ENCODE data around the gene NOS1AP. TPM values are rescaled to one million over a fixed set of nuclear protein-coding genes. Genes with fewer than 3 reads are reported as not detected.
"Not testable (repeated sequence)": the region's sequence is repeated elsewhere in the genome, so short reads cannot be mapped to it uniquely, and the experiment has no call there.

Gene NOS1AP
- total RNA-seq, 1 donor from 2014 or later: 1.4 TPM

- no peak for ATAC-seq
Observed at GRCh38 chr1:162172311-162173102, 103.0 kb downstream of the NOS1AP start.

DNA sequence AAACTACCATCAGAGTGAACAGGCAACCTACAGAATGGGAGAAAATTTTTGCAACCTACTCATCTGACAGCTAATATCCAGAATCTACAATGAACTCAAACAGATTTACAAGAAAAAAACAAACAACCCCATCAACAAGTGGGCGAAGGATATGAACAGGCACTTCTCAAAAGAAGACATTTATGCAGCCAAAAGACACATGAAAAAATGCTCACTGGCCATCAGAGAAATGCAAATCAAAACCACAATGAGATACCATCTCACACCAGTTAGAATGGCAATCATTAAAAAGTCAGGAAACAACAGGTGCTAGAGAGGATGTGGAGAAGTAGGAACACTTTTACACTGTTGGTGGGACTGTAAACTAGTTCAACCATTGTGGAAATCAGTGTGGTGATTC is 104.1 kb downstream of the NOS1AP start:
- ATAC-seq: not testable (repeated sequence)

GRCh38 chr1:162174027-162174426 is 104.5 kb downstream of the NOS1AP start:
- not testable (repeated sequence) for ATAC-seq

DNA sequence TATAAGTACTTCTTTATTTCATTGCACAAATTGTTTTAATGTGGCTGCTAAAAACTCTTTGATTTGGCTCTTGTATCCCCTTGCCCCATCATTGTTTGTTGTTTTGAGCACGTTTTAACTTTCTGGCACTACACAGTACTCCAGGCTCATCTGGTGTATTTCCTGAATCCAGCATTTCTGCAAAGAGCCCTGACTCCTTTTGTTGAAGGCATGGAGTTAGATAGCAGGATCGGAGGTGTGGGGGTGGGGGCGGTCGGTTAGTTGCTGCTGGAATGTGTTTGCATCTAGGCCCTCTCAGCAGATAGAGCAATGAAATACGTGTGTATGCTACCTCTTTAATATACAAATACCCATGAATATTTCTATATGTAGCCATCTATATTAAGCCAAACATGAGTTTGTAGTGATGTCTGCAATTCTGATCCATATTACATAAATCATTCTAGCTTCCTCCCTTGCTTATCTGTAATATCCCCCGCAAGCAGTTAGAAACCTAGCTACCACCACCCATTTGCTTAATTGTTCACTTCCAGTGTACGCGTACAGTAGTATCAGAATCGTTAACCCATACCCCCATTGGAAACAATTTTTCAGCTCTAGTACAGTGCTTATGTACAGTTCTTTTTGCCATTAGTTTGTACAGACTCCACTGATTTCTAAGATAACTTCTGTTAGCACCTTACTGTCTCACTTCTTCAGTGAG is 106.0 kb downstream of the NOS1AP start:
- no peak for ATAC-seq

GRCh38 chr1:162177126-162177525 is 107.6 kb downstream of the NOS1AP start:
- peak; percentile 61 for ATAC-seq

- ATAC-seq: no peak
Observed at GRCh38 chr1:162178432-162178831, 108.9 kb downstream of the NOS1AP start.

- ATAC-seq: peak; percentile 62
Observed at GRCh38 chr1:162179121-162179520, 109.6 kb downstream of the NOS1AP start.

GRCh38 chr1:162180813-162181212 is 111.3 kb downstream of the NOS1AP start:
- ATAC-seq: no peak

- ATAC-seq: peak; percentile 91
Observed at GRCh38 chr1:162182090-162182489, 112.6 kb downstream of the NOS1AP start.

DNA sequence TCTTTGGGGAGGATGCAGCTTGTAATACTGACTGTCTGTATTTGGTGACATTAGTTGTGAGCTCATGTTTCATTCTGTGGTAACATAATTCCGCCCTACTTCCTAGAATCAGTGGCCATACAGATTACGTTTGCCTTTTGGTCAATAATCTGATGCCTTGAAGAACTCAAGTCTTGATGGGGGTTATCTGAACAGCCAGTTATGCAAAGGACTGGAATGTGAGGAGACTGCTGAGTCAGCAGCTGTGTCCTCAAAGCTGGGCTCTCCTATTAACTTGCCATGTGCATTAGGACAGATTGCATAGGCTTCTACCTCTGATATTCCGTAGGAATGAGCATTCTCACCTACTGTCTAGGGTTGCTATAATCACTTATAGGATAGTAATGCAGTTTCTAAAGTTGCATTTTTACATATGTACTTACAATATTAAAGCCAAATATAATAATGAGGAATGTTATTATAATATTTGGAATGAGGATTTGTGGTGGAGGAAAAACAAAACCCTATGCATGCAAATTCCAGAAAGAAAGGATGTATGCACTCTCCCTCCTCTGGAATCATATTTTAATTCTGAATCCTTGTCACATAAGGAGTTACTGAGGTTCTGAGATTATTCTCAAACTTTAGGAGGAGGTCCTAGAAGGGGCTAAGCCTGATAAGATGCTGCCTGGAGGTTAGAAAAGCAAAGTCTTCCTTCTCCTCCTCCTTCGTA is 116.0 kb downstream of the NOS1AP start:
- no peak for ATAC-seq

- no peak for ATAC-seq
Observed at GRCh38 chr1:162186026-162186374, 116.5 kb downstream of the NOS1AP start.

GRCh38 chr1:162186406-162186805 is 116.9 kb downstream of the NOS1AP start:
- no peak for ATAC-seq

DNA sequence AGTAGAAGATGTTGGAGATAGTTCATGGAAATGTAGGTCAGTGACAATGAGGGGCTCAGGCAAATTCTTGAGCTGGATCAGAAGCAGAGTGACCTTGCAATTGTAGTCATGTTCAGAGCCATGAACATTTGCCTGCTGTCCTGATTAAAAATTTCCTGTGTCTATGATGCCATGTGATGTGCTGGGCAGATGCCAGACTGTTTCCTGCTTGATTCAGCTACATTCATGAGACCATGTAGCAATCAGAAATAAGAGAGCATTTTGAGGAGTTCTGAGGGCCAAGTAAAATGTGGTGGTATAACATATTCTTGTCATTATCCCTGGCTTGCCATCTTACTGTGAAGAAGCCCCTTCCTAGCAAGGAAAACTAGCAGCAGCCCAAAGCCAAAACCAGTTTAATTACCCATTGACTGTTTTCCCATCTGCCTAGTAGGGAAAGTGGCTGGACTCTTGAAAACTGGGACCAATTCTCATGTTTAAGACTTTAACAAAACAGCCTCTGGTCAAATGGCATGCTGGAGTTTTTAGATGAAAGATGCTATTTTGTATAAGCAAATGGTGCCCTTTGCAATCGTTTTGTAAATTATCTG is 118.3 kb downstream of the NOS1AP start:
- ATAC-seq: no peak

DNA sequence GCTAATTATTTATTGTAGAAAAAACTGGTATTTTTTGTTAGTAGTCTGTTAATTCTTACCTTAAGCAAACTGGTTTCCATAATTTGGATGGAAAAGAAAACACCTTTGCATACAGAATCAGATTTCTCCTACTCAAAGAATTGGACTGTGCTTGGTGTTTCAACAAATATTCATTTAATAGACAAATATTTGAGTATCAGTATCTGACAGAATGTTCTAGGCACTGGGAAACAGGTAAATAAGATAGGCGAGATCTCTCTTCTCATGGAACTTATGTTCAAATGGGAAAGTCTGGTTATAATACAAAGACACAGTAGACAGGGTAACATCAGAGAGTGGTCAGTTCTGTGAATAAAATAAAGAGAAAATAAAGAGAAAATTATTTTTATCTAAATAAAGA is 119.9 kb downstream of the NOS1AP start:
- ATAC-seq: no peak

DNA sequence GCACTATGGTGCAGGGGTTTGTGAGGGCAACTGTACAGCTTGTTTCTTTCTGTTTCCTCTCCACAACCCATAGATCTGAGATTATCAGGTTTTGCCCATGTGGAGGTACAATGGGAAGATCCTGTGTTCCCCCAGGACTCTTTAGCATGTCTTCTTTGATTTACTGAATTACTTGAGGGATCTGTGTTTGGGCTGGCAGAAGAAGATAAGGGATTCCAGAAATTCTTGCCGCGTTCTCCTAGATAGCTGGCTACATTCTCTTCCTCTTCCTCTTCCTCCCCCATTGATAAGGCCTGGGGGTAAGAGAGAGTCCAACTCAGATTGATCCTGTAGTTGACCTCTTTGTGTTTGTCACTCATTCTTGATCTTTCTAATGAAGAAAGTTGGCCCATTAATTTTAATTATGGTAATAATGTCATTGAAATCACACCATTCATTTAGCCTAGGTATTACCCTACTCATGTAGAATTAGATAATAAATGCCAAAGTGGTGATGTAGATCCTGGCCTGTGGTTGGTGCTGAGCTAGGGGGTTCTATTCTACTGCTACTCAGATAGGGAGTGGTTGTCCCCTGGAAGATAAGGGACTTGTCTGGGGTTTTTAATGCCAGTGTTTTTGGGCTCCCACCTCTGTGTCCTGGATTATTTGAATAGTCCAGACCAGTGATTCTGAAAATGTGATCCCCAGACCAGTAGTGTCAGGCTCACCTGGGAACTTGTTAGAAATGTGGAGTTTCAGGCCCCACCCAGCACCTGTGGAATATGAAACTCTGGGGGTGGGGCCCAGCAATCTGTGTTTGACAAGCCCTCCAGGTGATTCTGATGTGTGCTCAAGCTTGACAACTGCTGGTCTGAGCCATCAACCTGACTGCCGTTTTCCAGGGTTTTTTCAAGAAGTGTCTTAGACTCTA is 122.2 kb downstream of the NOS1AP start:
- ATAC-seq: peak; percentile 39

DNA sequence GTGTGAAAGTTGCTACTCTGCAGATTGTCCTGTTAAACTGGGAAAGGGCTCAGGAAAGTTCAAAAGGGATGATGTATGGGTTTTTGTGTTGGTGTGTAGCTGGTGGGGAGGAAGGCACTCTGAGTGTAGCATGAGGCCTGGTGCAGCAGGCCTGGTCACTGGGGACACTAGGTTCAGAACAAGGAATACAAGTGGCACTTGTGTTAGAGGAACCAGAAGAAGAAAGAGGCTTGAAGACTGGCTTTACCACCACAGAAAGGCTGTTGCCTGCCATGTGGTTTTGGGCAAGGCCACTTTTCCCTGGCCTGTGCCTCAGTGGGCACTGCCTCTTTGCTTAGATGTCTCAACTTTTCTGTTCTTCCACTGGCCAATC is 122.8 kb downstream of the NOS1AP start:
- no peak for ATAC-seq

GRCh38 chr1:162192763-162193162 is 123.3 kb downstream of the NOS1AP start:
- no peak for ATAC-seq

DNA sequence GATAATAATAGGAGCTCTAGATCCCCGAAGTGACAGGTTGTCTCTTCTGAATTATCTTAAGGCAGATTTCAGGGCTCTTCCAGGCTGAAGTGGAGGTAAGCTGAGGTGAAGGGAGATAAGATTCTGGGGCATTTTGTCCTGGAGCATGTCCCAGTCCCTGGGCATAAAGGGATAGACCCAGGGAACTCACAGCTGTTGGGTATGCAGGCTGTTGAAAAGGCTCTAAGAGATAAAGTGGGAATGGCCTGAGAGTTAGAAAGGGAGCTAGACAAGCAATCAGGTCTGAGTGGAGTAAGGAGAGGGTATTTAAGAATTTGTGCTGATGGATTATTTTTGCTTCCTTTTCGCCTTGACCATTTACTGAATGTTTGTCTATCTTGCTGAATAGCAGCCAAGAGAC is 123.7 kb downstream of the NOS1AP start:
- ATAC-seq: no peak

DNA sequence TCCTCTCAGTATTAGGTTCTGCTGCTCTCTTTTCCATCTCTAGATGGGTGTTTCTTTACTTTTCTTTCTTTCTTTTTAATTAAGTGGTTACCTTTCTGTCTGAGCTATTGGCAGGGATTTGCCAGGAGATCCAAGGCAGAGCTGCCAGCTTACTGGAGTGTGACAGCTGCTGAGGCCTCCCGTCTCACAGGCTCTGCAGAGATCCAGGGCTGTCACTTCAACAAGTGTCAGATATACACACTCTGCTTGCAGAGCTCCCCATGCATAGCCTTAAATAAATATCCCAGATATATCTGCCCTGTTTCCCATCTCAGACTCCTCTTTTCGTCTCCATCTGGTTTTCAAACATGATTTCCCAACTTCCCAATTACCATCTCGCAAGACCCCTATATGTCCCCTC is 124.3 kb downstream of the NOS1AP start:
- no peak for ATAC-seq

DNA sequence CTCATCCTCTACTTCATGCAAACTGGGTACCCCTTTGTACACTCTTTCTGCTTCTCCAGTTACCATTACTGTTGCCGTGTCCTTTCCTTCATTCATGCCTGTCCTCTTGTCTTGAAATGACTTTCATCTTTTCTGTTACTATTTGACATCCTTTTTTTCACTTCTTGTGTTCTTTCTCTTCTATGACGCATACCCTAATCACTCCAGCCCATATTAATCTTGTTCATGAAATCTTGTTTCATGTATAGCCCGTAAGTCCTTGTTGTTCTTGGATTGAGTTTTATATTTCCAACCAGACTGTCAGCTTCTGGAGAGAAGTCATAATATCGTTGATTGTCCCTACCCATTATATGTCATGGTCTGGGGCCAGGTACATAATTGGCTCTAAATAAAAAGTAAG is 126.1 kb downstream of the NOS1AP start:
- ATAC-seq: no peak

DNA sequence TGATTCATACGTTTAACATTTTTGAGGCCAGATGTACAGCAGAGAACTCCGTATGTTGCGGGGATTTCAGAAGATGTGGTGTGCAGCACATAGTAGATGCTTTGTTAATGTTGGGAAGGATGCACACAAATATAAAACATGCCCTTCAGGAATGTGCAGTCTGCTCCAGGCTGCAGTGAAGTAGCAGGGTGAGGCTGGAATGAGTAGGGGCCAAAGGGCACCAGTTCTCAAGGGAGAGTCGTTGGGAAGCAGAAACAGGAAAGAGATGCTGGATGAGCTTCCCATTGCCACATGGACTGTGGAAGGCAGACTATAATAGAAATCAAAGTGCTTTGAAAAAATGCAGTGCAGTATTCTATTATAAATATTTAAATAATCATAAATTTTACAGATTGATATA is 126.9 kb downstream of the NOS1AP start:
- no peak for ATAC-seq

- ATAC-seq: no peak
Observed at GRCh38 chr1:162197041-162197531, 127.6 kb downstream of the NOS1AP start.
